ENCODE data around the gene C1orf74.

Gene C1orf74

DNA sequence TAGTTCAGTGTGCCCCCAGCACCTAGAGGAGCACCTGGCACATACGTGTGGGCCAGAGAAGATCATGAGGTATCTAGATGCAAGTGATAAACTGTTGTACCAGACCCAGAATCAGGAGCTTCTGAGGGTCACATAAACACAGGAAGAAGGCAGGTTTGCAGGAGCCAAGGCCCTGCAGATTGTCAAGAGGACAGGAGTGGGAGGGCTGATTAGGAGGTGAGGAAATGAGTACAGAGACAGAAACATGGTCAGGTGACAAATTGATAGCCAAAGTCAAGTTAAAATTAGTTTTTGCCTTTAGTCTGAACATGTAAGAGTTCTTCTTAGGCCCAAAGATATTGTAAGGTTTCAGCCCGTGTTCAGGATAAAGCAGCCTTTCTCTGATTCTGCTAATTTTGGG lies 42.5 kb downstream of the C1orf74 start:
- no peak for DNase-seq

DNA sequence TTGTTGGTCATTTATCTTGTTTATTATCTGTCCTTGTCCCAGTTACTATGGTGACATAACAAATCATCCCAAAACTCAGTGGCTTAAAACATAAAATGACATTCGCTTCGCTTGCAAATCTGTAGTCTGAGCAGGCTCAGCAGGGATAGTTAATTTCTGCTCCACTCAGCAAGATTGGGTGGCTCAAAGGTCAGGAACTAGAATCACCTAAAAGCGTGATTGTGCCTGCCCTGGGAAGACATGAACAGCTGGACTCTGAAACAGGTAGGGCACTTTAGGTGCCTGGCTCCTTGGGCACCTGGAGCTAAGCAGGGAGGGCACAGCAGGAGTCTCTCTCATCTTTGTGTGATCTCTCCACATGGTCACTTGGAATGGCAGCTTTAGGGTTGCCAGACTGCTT lies 43.2 kb downstream of the C1orf74 start:
- no peak for DNase-seq

DNA sequence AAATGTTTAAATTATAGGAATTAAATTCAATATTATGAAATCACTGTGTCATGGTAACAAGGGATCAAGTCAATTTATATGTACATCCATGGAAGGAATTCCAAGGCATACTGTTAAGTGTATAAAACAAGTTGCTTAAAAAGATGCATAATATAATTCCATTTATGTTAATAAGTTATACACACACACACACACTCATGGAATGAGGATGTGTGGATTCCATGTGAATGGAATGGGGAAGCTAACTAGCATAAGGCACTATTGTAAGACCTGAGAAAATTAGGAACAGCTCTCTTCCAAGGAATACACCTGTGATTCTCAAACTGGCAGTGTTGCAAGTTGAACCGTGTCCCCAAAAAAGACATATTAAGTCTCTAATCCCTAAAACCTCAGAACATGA lies 46.1 kb downstream of the C1orf74 start:
- DNase-seq: no peak

DNA sequence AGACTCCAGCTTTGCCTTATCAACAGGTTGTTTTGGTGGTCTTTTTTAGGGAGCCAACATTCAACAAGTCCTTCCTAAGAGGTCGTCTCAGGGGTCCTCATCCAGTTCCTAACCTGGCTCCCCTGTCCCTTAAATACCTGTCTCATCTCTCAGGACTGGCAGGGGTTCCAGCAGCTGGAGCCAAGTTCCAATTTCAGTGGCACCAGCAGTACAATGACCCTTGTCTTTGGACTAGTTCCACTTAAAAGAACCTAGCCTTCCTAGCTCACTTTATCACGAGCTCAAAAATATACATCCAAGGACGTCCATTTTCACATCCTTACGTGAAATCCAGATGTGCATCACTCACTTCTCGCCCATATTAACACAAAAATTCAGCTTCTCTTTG lies 47.2 kb downstream of the C1orf74 start:
- DNase-seq: no peak

DNA sequence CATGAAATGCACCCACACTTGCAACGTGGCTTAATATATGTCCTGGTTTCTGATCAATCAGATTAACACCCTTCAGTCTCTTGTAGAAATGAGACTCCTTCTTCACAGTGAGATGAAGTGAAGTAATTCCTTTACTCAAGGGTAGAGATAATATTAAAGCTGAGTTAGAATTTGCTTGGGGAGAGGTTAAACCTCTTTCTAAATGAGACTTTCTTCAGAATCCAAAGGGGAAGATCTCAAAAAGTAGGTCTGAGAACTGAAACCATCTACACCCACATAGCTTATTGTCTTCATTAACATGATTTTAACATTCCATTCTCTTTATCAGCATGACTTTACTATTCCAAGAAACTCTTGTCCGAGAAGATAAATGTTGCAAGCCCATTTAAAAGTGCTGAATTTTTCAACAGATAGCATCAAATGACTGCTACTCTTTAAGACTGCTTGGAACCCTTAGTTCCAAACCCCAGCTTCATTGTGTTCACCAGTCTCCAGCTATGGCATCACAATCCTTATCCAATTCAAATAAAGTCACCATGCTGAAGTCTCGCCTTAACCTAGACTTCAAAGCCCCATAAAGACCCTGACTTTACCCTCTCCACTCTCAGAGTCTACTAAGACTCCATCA lies 47.8 kb downstream of the C1orf74 start:
- DNase-seq: no peak

DNA sequence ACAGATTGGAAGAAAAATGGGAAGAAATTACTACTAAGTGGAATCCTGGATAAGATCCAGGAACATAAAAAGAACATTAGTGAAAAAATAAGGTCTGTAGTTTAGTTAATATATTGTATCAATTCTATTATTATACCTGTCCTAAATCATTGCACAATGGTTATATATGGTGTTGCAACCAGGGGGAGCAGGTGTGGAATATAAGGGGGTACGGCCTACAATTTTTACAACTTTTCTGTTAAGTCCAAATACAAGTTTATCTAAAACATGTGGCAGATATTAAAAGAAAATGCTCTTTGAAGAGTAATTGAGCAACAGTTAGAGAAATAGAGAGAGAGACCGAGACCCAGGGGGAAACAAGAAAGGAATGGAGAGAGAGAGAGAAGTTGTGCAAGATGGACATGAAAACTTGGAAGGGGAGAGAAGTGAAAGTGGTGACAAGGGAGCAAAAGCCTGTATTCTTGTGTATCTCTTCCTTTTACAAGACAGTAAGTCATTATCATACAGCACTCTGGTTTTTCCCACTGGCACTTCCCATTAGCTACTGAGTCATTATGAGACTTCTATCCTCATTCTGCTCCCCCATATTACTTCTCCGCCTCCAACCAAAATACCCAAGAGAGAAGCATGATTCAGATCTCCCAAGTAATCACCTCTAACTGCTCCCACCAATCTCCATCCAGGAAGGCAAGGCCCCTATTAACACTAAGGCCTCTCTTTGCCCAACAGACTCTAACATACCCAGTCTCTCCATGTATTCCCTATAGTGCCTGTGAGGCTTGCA lies 50.8 kb downstream of the C1orf74 start:
- no peak for DNase-seq

DNA sequence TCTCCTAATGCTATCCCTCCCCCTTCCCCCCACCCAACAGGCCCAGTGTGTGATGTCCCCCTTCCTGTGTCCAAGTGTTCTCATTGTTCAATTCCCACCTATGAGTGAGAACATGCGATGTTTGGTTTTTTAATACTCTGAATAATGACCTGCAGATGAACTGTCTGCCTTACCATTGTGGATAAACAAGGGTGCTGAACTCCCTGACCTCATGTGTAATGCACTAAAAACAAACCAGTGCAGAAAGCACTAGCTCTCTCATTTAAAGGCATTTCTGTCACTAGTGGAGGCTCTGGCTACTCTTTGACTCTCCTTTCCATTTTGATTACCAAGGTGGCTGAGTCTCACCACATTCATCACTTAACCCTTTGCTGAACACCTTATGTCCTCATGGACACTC lies 51.6 kb downstream of the C1orf74 start:
- DNase-seq: no peak

DNA sequence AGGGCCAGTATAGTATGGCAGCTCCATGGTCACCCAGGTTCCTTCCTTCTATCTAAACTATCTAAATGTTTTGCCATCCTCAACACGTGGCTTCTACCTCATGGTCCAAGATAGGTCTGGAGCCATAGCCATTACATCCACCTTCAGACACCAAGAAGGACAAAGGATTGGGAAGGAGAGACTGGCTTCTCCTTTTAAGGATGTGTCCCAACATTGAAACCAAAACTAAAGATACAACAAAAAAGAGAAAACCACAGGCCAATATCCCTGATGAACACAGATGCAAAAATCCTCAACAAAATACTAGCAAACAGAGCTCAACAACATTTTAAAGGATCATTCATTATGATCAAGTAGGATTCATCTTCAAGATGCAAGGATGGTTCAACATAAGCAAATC lies 54.9 kb downstream of the C1orf74 start:
- DNase-seq: no peak

All from stimulated activated naive CD4-positive, alpha-beta T cell (primary cell).